Adrenal gland (tissue), 12 donors: ENCODE data around the gene MLLT1. TPM values are rescaled to one million over a fixed set of nuclear protein-coding genes. Genes with fewer than 3 reads are reported as not detected.
A peak's percentile ranks its signal among the peaks of the same experiment; 100 is the strongest.

ENCODE experiments used
- DNase-seq, 7 donors: peaks; one replicate each; pipeline ENCODE4 v3.0.0-alpha.2; 2019 to 2020
- H3K27ac ChIP-seq, 5 donors: fragments of 200-600 bp; sonication (generic) in 4 of 5; 1 replicate in 3 of 5; 2 replicates in 2 of 5; pipeline versions ENCODE4 v1.5.1 to v1.8.0; 2016 to 2020; ENCODE audit warnings: mild to moderate bottlenecking in 1 of 5
- H3K27me3 ChIP-seq: fragments of 200-600 bp; 2 replicates; pipeline ENCODE4 v1.8.0; 2021
- H3K36me3 ChIP-seq, 2 donors: fragments of 200-600 bp; replicated peaks in 1 of 2; 1 replicate in 1 of 2; 2 replicates in 1 of 2; pipeline versions ENCODE4 v1.5.1 to v1.8.0; 2018 to 2022
- H3K4me1 ChIP-seq, 2 donors: fragments of 200-600 bp; replicated peaks in 1 of 2; 1 replicate in 1 of 2; 2 replicates in 1 of 2; pipeline versions ENCODE4 v1.5.1 to v1.8.0; 2018 to 2021
- H3K4me3 ChIP-seq, 4 donors: fragments of 200-600 bp; sonication (generic) in 3 of 4; one replicate each; pipeline ENCODE4 v1.5.1; 2016 to 2018
- H3K9me3 ChIP-seq, 3 donors: fragments of 200-600 bp; sonication (generic) in 1 of 3; replicated peaks in 1 of 3; 1 replicate in 2 of 3; 2 replicates in 1 of 3; pipeline versions ENCODE4 v1.5.1 to v1.8.0; 2016 to 2021
- CTCF ChIP-seq, 6 experiments: fragments of 450-650 bp in 4 of 6; fragments of 200-600 bp in 2 of 6; sonication (generic) in 1 of 6; IDR thresholded peaks; 1 replicate in 5 of 6; 2 replicates in 1 of 6; pipeline versions ENCODE4 v1.5.1 to v1.8.0; 2016 to 2021; ENCODE audit warnings: antibody characterized with exemption in 6 of 6, mild to moderate bottlenecking in 2 of 6, moderate library complexity in 1 of 6
- POLR2A ChIP-seq, 2 donors: fragments of 450-650 bp; IDR thresholded peaks; one replicate each; pipeline ENCODE4 v1.6.1; 2017; ENCODE audit warnings: antibody characterized with exemption in 2 of 2, mild to moderate bottlenecking in 2 of 2, moderate library complexity in 1 of 2
- WGBS, 4 donors: extraction: QIAGEN DNeasy Blood & Tissue Kit in 2 of 4; methylation state at CpG; one replicate each; pipeline versions ENCODE4 v1.1.5 to v1.1.7; 2013 to 2017; 5-methylcytosine and 5-hydroxymethylcytosine counted together
- intact Hi-C, 2 donors: fragments of 100-400 bp; cut with DNase I; formaldehyde crosslinking; loops; one replicate each; pipeline versions ENCODE4 v1.14.1 to v1.15.0; 2022 to 2023
- polyA plus RNA-seq, 3 donors: library from polyadenylated mRNA; stranded (reverse); fragments of 200-250 nt in 2 of 3; fragments of 350-450 nt in 1 of 3; fragmentation: Illumina TruSeq in 1 of 3; extraction: RNeasy Lipid Tissue Mini Kit (QIAGEN cat#74804) in 1 of 3; gene quantifications; one replicate each; pipeline ENCODE4 v1.2.3, GENCODE V29; 2013 to 2014
- total RNA-seq, 9 donors: library from RNA; depleted of rRNA in 4 of 9; stranded (reverse); fragments of >200 nt in 4 of 9; fragments of 120-200 nt in 1 of 9; fragmentation: NEBNext Ultra II Directional in 1 of 9; extraction: Animal tissue kit (Norgen Biotek cat#: 25700) in 1 of 9; gene quantifications; one replicate each; pipeline versions ENCODE4 v1.1.0 to v1.2.4, GENCODE V29; 2013 to 2023
- donor health status: healthy with polysubstance abuse.
- donor health status: Bipolar disorder and iron deficiency.
- donor health status: DM: yes; HTN: yes; CAD: no.
- donor health status: DM: no; HTN: no; CAD: no.
- donor health status: DM: no; HTN: no; CAD: no.
- donor health status: DM: yes; HTN: yes; CAD: no.

Gene MLLT1
- total and polyA plus RNA-seq, 12 donors, result 9.3 to 66.3 (median 28.2) TPM

- Histone ChIP-seq H3K27ac (no peak overlapping the region), H3K4me1 (peaks cover 20 to 36% of the 10 kb centered on the region in 2 donors), H3K9me3 (no peaks in the 10 kb centered on the region), H3K27me3 (no peaks in the 10 kb centered on the region), H3K4me3 (no peak overlapping the region), H3K36me3 (peaks cover 0 to 28% of the 10 kb centered on the region in 2 donors)
- TF ChIP-seq CTCF (IDR thresholded peaks at IDR 0.05), result no peak
- no peak for TF ChIP-seq POLR2A (IDR thresholded peaks at IDR 0.05)
- intact Hi-C loops, result loop anchor here in 1 of 2 donors (5.0 kb wide), 1 partner anchor 85 kb away; no protein-coding TSS in a partner anchor
- 62 to 89% (median 75%) methylated on average over 3 to 21 of the region's 21 CpGs for WGBS, 4 donors
- DNase-seq, result no peak
Observed at GRCh38 chr19:6216996-6217751, 62.6 kb downstream of the MLLT1 start.

DNA sequence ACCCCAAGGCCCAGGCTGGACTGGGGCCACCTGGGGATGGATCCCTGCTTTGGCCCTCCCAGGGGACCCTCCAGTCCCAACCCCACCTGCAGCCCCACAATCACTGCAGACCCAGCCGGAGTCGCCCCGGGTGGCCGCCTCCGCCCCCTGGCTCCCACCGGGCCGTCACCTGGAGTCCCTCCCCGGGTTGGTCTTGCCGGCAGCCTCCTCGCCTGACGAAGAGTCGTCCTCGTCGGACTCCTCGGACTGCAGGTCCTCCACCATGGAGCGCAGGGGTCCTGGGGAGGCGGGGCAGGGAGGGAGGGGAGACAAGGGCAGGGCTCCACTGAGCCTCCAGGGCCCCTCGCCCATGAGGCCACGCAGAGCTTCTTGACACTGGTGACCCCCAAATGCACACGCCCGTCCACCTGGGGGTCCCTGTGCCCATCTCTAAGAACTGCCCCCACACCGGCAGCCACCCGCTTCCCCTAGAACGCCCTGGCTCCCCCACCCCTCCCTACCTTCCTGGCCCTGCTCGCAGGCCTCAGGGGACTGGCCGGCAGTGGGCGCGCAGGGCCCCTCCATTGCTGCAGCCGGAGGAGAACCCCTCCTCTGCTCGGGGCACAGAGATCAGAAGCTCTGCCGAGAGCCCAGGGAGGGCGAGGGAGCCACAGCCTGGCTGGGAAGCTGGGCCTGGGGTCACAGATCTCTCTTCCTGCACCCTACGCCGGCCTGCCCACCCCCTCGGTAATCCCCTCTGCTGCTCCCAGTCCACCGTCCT lies 63.4 kb downstream of the MLLT1 start:
- 82 to 91% (median 86%) methylated on average over 11 to 36 of the region's 36 CpGs for WGBS, 4 donors
- H3K4me3 ChIP-seq, result no peak overlapping the region
- peaks cover 0 to 22% of the 10 kb centered on the region in 2 donors for H3K36me3 ChIP-seq
- no peaks in the 10 kb centered on the region for H3K27me3 ChIP-seq
- H3K9me3 ChIP-seq, result no peaks in the 10 kb centered on the region
- H3K27ac ChIP-seq, result no peak overlapping the region
- peaks cover 17 to 31% of the 10 kb centered on the region in 2 donors for H3K4me1 ChIP-seq
- peak in 1 of 7 donors; percentile 13 for DNase-seq
- intact Hi-C loops, result loop anchor here in 1 of 2 donors (5.0 kb wide), 1 partner anchor 86 kb away; no protein-coding TSS in a partner anchor
- TF ChIP-seq CTCF (IDR thresholded peaks at IDR 0.05), result no peak
- no peak for TF ChIP-seq POLR2A (IDR thresholded peaks at IDR 0.05)

DNA sequence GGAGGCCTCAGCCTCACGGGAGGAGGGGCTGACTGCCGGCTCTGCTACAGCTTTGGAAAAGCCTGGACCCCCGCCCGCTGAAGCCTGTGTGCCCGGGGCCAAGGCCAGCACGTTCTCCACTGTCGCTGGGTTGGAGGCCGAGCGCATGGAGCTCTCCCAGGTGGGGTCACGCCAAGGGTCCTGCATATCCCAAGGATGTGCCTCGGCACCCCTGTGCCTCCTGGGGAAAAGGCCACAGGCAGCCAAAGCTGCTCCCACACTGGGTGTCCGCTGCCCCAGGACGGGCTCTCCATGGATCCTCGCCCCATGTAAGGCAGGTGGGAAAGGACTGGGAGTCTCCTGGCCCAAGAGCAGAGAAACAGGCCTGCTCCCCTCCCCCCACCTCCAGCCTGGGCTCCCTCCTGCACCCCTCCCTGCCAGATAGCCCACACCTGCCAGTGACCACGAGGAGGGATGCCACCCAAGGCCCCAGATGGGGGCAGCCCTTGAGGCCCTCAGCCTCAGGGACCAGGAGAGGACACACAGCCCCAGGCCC lies 64.0 kb downstream of the MLLT1 start:
- intact Hi-C loops, result loop anchor here in 1 of 2 donors (5.0 kb wide), 1 partner anchor 87 kb away; no protein-coding TSS in a partner anchor
- H3K27me3 ChIP-seq, result no peaks in the 10 kb centered on the region
- H3K4me3 ChIP-seq, result no peak overlapping the region
- no peaks in the 10 kb centered on the region for H3K9me3 ChIP-seq
- peaks cover 0 to 19% of the 10 kb centered on the region in 2 donors for H3K36me3 ChIP-seq
- TF ChIP-seq CTCF (IDR thresholded peaks at IDR 0.05), result no peak
- no peak for TF ChIP-seq POLR2A (IDR thresholded peaks at IDR 0.05)
- peaks cover 13 to 27% of the 10 kb centered on the region in 2 donors for H3K4me1 ChIP-seq
- peak in 2 of 7 donors; percentile 8 to 23 for DNase-seq
- H3K27ac ChIP-seq, result no peak overlapping the region
- 83 to 97% (median 86%) methylated on average over 5 to 15 of the region's 15 CpGs; no CpG with 5 or more reads in 1 of the 4 donors for WGBS, 4 donors
